Stimulated activated naive CD4-positive, alpha-beta T cell (primary cell): ENCODE measurements around the gene RGS9.
"Not testable (repeated sequence)": the region's sequence is repeated elsewhere in the genome, so short reads cannot be mapped to it uniquely, and the experiment has no call there.

ENCODE experiments used
- DNase-seq, 6 experiments: peaks; one replicate each; lab custom pipeline; 2025; lab: John Stamatoyannopoulos, UW

Gene RGS9

DNA sequence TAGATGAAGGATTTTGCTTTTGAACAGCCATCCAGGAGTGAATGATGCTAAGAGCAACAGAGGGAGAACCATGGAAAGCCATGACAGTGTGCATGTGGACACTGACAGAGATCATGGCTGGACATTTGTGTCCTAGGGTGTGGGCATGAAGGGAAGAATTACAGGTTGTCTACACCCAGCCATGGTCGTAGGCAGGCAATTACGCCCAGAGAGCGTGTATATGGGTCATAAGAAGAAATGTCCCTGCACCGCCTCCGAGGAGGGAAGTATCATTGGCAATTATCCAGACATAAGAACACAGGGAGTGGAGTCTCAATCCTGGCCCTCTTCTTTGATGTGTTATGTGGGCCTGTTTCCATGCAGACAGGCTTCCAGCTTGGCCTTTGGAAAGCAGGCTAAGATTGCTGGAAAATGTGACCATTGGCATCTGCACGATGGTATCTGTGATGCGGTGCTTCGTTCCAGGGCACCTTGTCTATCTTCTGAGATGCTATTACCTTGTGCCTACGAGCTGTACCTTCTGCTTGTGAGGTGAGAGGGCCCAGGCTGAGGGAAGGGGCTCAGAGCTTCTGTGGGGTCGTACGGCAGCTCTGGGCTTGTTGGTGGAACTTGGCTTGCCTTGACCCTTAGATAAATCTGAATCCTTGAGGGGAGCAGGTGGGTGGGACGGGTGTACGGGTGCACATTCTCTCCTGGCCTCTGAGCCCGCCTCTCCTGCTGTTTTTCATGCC, 19.8 kb downstream of the RGS9 start:
- no peak for DNase-seq

DNA sequence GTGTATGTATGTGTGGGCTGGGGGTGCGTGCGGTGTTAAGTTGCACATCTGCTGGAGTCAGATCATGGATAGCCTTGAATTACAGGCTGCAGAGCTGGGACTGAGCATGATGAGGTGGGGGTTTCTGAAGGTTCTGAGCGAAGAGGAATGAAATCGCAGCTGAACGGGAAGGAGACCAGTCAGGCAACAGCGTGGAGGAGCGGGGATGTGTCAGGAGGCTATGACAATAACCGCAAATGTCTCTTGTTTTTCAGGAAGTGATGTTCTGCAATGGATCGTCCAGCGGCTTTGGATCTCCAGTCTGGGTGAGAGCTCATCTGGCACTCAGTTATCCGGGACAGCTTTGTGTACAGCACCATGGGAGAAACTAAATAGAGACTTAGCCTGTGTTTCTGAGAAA, 20.9 kb downstream of the RGS9 start:
- no peak for DNase-seq

DNA sequence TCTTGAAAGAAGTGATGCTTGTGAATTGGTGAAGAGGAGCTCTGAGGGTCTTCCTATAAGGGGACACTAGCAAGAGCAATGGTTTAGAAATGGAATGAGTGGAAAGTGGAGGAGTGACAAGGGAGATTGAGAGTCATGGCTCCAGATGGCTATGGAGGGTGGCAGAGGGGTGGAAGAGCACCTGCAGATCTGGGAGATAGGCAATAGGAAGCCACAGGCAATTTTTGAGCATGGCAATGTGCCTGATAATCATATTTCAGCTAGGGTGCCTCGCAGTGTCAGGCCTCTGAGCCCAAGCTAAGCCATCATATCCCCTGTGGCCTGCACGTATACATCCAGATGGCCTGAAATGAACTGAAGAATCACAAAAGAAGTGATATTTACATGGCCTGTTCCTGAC, 21.5 kb downstream of the RGS9 start:
- DNase-seq = no peak

DNA sequence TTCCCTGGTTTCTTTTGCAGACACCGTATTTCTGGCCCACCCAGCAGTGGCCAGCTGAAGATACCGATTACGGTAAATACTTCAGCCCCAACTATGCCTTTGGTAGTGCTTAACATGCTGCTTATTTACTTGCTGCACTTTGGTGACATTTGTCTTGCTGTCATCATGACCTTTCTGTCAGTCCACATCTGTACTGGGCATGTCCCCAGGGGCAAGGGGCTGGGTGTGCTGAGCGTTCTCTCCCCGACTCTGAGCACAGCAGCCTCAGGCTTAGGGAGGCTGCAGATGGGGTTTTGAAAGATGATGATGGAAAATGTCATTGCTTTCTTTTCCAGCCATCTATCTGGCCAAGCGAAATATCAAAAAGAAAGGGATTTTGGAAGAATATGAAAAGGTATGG, 23.3 kb downstream of the RGS9 start:
- no peak for DNase-seq

DNA sequence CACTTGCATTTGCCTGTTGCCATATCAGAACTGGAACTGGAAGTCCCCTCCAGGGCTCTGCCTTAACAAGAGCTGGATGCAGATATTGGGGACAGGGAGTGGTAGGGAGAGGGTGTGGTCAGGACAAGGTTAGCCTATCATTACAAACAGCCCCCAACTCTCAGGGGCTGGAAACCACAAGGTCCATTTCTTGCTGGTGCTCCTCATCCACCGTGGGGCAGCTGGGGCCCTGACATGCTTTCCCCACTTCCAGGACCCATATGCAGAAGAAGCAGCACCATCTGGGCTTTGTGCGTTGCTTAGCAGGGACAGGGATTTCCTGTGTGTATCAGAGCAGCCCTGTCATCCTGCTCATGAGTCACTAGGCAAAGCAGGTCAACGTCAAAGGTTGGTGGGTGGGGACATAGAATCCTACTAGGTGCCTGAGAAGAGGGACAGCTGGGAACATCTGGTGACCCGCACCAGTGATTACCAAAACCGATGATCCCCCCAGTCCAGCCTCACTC, 26.9 kb downstream of the RGS9 start:
- DNase-seq = no peak

DNA sequence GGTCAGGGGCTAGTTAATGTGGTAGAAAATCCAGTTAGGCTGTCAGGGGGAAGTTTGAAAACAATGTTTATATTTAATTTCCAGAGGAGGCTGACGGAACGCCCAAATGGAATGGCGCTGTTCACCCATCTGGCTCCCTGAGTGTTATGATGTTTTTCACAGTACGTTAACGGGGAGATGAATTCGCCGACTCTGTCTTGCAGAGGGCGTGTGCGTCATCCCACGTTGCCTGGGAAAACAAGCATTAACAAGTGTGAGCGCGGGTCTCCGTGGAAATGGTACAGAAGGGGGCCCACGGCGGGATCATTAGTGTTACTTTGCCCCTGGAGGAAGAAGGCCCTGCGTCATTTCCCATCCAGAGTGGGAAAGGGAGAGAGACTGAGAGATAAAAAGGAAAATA, 29.6 kb downstream of the RGS9 start:
- no peak for DNase-seq

DNA sequence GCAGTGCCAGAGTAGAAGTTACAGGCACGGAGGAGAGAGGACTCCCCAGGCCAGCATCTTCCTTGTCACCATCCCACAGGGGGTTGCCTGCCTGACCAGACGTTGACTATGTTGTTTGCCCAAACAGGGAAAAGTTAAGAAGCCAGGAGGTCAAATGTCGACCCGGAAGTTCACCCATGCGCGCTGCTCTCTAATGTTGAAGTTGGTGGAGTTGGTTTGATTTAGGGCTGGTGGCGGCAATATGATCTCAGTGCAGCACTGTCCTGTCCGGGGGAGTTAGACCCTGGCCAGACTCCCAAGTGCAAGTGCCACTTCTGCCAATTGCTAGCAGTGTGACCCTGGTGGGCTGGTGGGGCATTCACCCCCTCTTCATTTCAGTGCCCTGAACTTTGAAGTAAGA, 30.4 kb downstream of the RGS9 start:
- no peak for DNase-seq

DNA sequence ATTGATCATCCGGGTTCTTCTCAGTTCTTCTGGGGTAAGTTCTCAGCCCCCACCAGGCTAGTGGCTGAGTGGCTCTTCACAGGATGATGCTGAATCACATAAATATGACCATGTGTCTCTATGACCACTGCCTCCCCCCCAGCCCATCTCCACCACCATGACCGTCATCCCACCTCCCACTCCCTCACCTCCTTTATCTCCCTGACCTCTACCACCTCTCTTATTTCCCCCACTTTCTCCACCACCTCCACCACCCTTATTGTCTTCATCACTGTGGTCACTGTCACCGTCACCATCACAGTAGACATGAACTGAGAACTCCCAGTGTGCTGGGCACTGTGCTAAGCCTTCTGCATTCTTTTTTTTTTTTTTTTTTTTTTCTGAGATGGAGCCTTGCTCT, 32.5 kb downstream of the RGS9 start:
- no peak for DNase-seq

DNA sequence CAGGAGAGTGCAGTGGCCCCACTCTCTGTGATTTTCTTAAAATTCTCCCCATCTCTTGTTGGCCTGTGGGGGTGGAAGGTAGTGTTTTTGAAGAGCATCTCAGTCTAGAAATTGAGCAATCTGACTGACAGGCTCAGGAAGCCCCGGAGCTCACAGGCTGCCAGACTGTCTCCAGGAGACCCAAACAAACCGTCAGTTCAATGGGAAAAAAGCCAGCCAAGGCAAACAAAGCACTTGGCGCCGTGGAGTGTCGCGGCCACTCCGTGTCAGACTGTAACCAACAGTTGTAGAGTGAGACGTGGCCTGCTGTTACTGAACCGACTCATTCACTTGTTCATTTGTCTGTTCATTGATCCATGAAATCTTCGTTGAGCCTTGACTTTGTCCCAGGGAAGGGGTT, 33.7 kb downstream of the RGS9 start:
- DNase-seq = no peak

DNA sequence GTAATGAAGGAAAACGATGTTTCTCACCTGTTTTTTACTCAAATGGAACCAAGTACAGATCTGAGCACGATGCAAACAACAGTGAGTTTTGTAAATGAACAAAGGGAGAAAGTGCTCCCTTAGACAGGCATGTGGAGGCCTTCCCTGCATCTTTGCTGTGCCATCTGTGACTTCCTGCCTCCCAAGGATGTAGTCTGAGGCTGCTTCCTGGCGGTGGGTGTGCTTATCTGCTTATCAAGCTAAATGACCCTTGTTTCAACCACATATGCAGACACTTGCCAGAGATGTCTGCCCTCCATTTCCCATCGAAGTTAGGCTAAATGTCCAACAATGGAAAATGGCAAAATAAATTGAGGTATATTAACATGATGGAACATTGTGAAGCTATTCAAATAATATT, 34.6 kb downstream of the RGS9 start:
- DNase-seq = no peak

DNA sequence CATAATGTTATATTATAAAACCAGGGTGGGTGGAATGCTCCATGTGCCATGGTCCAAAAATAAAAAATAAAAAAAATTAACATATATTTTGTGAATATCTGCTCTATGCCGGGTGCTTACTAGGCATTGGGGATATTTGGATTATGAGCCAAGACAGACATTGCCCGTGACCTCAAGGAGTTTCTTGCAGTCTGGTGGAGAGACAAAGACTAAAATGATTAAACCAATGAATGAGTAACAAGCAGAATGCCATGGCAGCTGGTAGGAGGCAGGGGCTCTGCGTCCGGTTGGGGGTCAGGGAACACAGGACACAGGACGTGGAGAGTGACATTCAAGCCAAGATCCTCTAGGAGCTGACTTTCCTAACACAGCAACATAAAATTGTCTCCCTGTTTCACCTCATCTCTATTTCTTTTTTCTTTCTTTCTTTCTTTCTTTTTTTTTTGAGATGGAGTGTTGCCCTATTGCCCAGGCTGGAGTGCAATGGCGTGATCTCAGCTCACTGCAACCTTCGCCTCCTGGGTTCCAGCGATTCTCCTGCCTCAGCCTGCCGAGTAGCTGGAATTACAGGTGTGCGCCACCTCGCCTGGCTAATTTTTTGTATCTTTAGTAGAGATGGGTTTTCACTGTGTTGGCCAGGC, 35.4 kb downstream of the RGS9 start:
- no peak for DNase-seq

DNA sequence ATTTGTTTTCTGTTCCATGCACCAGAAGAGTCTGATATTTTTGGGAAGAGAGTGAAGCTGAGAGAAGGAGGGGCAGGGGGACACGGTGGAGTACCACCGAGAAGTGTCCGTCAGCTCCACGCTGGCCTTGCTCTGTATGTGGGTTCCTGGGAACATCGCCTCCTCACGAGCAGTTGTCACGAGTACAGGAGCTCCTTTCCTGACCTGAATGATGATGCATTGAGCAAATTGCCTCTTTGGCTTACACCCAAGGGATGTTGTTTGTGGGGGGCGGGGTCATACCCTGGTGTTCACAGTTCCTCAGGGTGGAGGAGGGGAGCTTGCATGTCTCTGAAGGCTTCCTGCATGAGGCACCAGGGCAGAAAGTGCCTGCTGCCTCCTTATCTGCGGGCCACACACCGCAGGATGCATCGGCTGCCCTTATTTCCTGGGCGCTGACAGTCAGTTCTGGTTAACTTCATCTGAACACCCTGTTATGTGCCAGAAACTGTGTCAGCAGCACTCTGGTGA, 36.2 kb downstream of the RGS9 start:
- peak; percentile 5 to 70 (median 42) for DNase-seq

DNA sequence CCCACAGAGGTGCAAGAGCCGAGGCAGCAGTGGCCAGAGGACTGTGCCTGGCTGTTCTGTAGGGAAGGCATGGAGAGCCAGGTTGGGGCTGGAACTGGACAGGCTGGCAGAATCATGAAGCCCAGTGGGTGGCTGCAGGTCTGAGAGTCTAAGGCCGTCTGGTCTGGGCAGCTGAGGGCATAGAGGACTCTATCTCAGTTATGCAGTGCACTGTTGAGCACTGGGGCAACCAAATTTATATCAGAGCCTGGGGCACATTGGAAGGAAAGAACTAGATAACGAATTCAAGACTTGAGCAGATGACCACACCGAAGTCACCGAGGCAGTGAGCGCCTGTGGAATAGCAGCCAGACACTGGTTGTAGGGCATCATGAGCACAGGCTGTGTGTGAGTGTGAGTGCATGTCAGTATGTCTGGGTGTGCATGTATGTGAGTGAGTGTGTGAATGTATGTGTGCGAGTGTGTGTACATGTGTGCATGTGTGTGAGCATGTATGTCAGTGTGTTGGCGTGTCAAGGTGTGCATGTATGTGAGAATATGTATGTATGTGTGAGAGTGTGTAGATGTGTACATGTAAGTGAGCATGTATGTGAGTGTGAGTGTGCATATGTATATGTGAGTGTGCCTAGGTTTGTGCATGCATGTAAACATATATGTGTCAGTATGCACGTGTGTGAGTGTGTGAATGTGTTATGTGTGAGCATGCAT, 37.0 kb downstream of the RGS9 start:
- DNase-seq = no peak

DNA sequence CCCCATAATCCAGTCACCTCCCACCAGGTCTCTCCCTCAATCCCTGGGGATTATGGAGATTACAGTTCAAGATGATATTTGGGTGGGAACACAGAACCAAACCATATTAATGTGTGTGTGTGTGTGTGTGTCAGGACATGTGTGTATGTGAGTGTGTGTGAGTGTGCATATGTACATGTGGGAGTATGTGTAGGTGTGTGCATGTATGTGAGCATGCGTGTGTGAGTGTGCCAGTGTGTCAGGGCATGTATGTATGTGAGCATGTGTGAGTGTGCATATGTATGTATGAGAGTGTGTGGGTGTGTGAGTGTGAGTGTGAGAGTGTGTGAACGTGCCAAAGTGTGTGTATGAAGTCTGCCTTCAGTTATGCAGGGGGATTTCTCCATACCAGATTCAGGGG, 37.8 kb downstream of the RGS9 start:
- no peak for DNase-seq

DNA sequence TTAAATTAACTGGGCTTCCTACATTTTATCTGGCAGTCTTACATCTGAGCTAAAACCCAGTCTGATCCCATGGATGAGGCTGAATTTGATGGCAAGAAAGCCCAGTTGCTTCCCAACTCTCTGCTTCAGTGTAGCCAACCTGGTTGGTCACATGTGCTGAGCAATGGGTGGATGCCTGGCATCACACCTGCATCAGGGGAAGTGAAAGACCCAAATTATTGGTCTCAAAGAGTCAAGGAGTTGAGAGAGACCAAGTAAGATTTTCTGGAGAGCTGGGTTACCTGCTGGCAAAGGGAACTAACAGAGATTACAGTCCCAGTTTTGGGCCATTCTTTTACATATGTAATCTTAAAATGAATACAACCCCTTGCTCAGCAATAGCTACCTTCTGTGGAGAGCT, 38.8 kb downstream of the RGS9 start:
- no peak for DNase-seq

DNA sequence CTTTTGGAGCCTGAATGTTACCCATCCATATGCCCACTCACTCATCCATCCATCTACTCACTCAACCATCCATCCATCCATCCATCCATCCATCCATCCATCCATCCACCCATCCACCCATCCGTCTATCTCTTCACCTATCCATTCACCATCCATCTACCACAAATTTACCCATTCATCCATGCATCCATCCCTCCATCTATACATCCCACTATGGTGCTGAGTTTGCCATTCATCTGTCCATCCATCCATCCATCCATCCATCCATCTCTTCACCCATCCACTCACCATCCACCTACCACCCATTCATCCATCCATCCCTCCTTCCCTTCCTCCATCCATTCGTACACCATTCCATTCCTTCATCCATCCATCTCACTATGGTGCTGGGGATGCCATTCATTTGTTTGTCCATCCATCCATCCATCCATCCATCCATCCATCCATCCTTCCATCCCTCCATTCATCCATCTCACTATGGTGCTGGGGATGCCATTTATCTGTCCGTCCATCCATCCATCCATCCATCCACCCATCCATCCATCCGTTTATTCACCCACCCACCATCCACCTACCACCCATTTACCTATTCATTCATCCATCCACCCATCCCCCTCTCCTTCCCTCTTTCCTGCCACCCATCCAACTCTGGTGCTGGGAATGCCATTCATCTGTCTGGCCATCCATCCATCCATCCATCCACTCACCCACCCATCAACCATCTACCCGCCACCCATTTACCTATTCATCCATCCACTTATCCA, 39.7 kb downstream of the RGS9 start:
- no peak for DNase-seq

DNA sequence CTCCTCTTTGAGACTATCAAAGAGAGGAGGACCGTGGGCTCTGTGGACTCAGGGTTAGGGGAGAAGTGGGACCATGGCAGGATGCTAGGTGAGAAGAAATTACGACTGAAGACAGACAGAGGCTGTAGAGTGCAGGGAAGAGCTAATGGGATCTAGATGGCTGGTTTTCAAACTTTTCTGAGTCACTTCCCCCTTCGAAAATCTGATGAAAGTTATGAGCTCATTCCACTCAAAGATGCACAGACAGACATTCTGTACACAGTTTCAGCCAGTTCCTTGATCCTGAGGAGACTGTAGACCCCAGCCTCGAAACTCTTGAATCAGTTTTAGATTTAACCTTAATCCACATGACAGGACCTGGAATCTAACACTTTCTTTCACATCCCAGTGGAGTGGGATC, 40.7 kb downstream of the RGS9 start:
- no peak for DNase-seq

DNA sequence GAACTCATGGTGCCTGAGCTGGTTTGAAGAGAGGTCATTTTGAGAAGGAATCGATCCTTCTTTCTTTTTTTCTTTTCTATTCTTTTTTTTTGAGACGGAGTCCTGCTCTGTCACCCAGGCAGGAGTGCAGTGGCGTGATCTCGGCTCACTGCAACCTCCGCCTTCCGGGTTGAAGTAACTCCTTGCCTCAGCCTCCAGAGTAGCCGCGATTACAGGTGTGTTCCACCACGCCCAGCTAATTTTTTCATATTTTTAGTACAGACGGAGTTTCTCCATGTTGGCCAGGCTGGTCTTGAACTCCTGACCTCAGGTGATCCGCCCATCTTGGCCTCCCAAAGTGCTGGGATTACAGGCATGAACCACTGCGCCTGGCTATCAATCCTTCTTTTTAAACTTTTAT, 43.1 kb downstream of the RGS9 start:
- DNase-seq = not testable (repeated sequence)

DNA sequence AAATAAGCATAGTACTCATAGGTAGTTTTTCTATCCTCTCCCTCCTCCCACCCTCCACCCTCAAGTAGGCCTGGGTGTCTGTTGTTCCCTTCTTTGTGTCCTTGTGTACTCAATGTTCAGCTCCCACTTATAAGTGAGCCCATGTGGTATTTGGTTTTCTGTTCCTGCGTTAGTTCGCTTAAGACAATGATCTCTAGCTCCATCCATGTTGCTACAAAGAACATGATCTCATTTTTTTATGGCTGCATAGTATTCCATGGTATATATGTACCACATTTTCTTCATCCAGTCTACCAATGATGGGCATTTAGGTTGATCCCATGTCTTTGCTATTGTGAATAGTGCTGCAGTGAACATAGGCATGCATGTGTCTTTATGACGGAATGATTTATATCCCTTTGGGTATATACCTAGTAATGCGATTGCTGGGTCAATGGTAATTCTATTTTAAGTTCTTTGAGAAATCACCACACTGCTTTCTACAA, 43.6 kb downstream of the RGS9 start:
- DNase-seq = not testable (repeated sequence)

DNA sequence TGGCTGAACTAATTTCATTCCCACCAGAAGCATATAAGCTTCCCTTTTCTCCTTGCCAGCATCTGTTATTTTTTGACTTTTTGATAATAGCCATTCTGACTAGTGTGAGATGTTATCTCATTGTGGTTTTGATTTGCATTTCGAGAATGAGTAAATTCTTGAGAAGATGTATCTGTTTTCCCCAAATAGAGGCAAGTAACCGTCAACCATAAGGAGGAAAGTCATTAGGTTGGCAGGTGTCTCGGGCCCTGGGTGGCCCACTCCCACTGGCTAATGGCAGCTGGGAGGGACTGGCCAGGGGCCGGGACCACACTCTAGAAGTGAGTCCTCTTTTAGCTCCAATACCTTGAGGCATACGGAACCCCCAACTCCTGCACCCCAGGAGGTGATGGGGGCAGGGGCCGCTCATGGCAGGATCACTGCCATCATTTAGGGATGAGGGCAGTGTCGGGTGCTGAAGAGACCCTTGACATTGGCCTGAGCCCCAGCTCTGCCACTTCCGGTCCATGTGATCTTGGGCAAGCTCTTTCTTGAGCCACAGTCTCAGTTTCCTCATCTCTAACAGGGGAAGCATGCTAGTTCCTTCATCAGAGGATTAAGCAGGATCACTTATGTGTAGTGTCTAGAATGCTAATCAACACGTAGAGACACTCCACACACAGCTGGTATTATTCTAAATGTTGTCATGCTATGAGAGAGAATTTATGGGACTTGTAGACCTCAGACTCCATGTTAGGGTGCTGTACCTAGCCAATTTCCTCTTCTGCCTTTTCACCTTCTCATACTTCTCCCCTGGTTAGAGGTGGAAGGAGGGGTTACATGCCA, 44.3 kb downstream of the RGS9 start:
- DNase-seq = no peak

DNA sequence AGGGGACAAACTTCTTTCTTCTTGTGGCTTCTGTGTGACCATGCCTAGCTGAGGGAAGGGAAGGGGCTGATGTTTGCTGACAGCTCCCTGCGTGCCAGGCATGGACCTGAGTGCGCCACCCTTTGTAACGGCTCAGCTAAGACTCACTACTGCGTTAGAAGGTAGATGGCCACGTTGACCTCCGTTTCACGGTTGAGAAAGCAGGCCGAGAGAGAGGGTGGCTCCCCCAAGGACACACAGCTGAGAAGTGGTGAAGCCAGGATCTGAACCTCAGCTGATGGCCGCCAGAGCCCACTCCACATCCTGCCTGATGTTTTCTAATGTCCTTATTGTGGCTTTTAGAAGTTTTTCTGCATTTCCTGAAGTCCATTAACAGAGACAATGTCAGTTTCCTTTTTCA, 45.1 kb downstream of the RGS9 start:
- no peak for DNase-seq
